GM12891 (cell line): ENCODE results near the gene CLNK.

Experiments
- PAX5 ChIP-seq: IDR thresholded peaks from 2 replicates; pipeline ENCODE4 v1.6.1; 2011; ENCODE audit warnings: low read length, moderate library complexity, mild to moderate bottlenecking; ENCODE audit not compliant: insufficient read depth, severe bottlenecking
- POLR2A ChIP-seq: IDR thresholded peaks from 2 replicates; pipeline ENCODE4 v1.6.1; 2011; ENCODE audit warnings: low read depth, low read length, control low read depth
- POLR2AphosphoS5 ChIP-seq: IDR thresholded peaks from 2 replicates; pipeline ENCODE4 v1.6.1; 2011; ENCODE audit warnings: low read depth, low read length, control low read depth
- POU2F2 ChIP-seq: IDR thresholded peaks from 2 replicates; pipeline ENCODE4 v1.6.1; 2011; ENCODE audit warnings: low read depth, mild to moderate bottlenecking, control low read depth, low read length, moderate library complexity
- SPI1 ChIP-seq: IDR thresholded peaks from 2 replicates; pipeline ENCODE4 v1.6.1; 2011; ENCODE audit warnings: low read depth, low read length, control low read depth
- TAF1 ChIP-seq: IDR thresholded peaks from 2 replicates; pipeline ENCODE4 v1.6.1; 2011; ENCODE audit warnings: low read depth, low read length, control low read depth

- TF ChIP-seq POLR2AphosphoS5 (no peak), POLR2A (no peak), TAF1 (no peak), PAX5 (no peak), POU2F2 (no peak), SPI1 (no peak)
Measured at GRCh38 chr4:10620935-10621488, 63.6 kb downstream of the CLNK start.
